WTC11 (cell line): ENCODE measurements around the gene ZNF622.
"Not testable (repeated sequence)": the region's sequence is repeated elsewhere in the genome, so short reads cannot be mapped to it uniquely, and the experiment has no call there.

ENCODE experiments used
- JUN ChIP-seq: sonication (generic); formaldehyde crosslinking; IDR thresholded peaks from 2 replicates; pipeline ENCODE4 v1.8.0; 2023; ENCODE audit warnings: mild to moderate bottlenecking, missing genetic modification reagents
- TF ChIP-seq, protein P1 (sequence below): sonication (generic); formaldehyde crosslinking; IDR thresholded peaks from 2 replicates; pipeline ENCODE4 v1.8.1; 2022; ENCODE audit warnings: mild to moderate bottlenecking, missing genetic modification reagents, moderate library complexity, borderline replicate concordance

DNA sequence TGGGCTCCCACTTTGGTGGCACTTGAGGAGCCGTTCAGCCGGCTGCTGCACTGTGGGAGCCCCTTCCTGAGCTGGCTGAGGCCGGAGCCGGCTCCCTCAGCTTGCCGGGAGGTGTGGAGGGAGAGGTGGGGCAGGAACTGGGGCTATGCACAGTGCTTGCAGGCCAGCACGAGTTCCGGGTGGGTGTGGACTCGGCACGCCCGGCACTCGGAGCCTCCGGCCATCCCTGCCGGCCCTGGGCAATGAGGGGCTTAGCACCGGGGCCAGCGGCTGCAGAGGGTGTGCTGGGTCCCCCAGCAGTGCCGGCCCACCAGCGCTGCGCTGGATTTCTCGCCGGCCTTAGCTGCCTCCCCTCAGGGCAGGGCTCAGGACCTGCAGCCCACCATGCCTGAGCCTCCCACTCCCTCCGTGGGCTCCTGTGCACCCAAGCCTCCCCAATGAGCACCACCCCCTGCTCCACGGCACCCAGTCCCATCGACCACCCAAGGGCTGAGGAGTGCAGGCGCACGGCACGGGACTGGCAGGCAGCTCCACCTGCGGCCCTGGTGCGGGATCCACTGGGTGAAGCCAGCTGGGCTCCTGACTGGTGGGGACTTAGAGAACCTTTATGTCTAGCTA, 29.4 kb downstream of the ZNF622 start:
- TF ChIP-seq, protein P1, sequence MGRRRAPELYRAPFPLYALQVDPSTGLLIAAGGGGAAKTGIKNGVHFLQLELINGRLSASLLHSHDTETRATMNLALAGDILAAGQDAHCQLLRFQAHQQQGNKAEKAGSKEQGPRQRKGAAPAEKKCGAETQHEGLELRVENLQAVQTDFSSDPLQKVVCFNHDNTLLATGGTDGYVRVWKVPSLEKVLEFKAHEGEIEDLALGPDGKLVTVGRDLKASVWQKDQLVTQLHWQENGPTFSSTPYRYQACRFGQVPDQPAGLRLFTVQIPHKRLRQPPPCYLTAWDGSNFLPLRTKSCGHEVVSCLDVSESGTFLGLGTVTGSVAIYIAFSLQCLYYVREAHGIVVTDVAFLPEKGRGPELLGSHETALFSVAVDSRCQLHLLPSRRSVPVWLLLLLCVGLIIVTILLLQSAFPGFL (CRISPR knock-in tag) = not testable (repeated sequence)
- not testable (repeated sequence) for TF ChIP-seq JUN (CRISPR knock-in tag)
